GM18861 (cell line): ENCODE results near the gene GVQW3.

Experiments
- ATAC-seq: cut with Tn5 transposase; IDR thresholded peaks from one replicate; pipeline ENCODE4 v1.9.1; 2021; ENCODE audit not compliant: unreplicated experiment

The GVQW3 gene

GRCh38 chr11:76380977-76381719, at the start of gene GVQW3, which contains the start of gene THAP12:
Gene GVQW3, plus strand, starts transcription at chr11:76381323. Its CDS starts 506 bp downstream, at chr11:76381829.
Gene THAP12, minus strand, starts transcription at chr11:76381132. Its CDS starts 296 bp downstream, at chr11:76380836.
- ATAC-seq, result peak; percentile 71

GRCh38 chr11:76334826-76335389, 46.2 kb upstream of the GVQW3 start:
- no peak for ATAC-seq

- ATAC-seq, result no peak
These were observed 45.3 kb upstream of the GVQW3 start for GRCh38 chr11:76335842-76336241.

GRCh38 chr11:76336597-76336996, 44.5 kb upstream of the GVQW3 start:
- ATAC-seq, result no peak

GRCh38 chr11:76337469-76337868, 43.7 kb upstream of the GVQW3 start:
- no peak for ATAC-seq

- ATAC-seq, result no peak
These were observed 43.2 kb upstream of the GVQW3 start for GRCh38 chr11:76337923-76338322.

- ATAC-seq, result no peak
These were observed 41.9 kb upstream of the GVQW3 start for GRCh38 chr11:76339221-76339620.

- ATAC-seq, result no peak
These were observed 33.7 kb upstream of the GVQW3 start for GRCh38 chr11:76347466-76347865.

GRCh38 chr11:76348348-76348747, 32.8 kb upstream of the GVQW3 start:
- no peak for ATAC-seq

GRCh38 chr11:76355172-76355571, 26.0 kb upstream of the GVQW3 start:
- ATAC-seq, result no peak

GRCh38 chr11:76361374-76361773, 19.7 kb upstream of the GVQW3 start:
- no peak for ATAC-seq

GRCh38 chr11:76361776-76362175, 19.3 kb upstream of the GVQW3 start:
- no peak for ATAC-seq

GRCh38 chr11:76362716-76363115, 18.4 kb upstream of the GVQW3 start:
- no peak for ATAC-seq

GRCh38 chr11:76365038-76365679, 16.0 kb upstream of the GVQW3 start:
- no peak for ATAC-seq

- ATAC-seq, result no peak
These were observed 12.6 kb upstream of the GVQW3 start for GRCh38 chr11:76368490-76368889.

GRCh38 chr11:76369406-76369805, 11.7 kb upstream of the GVQW3 start:
- ATAC-seq, result no peak

- peak; percentile 56 for ATAC-seq
These were observed 10.0 kb upstream of the GVQW3 start for GRCh38 chr11:76371170-76371569.

- ATAC-seq, result no peak
These were observed 4.2 kb upstream of the GVQW3 start for GRCh38 chr11:76376746-76377558.

- ATAC-seq, result no peak
These were observed 1.3 kb upstream of the GVQW3 start for GRCh38 chr11:76379807-76380158.

- ATAC-seq, result no peak
These were observed 755 bp upstream of the GVQW3 start for GRCh38 chr11:76380159-76380976.

GRCh38 chr11:76382209-76382608, 1.1 kb downstream of the GVQW3 start:
- no peak for ATAC-seq
